Measurements from ENCODE around the gene HSPB6. TPM values are rescaled to one million over a fixed set of nuclear protein-coding genes. Genes with fewer than 3 reads are reported as not detected.
A peak's percentile ranks its signal among the peaks of the same experiment; 100 is the strongest.

HSPB6 gene
- total RNA-seq, 1 experiment from 2014 or later: 2.7 TPM

DNA sequence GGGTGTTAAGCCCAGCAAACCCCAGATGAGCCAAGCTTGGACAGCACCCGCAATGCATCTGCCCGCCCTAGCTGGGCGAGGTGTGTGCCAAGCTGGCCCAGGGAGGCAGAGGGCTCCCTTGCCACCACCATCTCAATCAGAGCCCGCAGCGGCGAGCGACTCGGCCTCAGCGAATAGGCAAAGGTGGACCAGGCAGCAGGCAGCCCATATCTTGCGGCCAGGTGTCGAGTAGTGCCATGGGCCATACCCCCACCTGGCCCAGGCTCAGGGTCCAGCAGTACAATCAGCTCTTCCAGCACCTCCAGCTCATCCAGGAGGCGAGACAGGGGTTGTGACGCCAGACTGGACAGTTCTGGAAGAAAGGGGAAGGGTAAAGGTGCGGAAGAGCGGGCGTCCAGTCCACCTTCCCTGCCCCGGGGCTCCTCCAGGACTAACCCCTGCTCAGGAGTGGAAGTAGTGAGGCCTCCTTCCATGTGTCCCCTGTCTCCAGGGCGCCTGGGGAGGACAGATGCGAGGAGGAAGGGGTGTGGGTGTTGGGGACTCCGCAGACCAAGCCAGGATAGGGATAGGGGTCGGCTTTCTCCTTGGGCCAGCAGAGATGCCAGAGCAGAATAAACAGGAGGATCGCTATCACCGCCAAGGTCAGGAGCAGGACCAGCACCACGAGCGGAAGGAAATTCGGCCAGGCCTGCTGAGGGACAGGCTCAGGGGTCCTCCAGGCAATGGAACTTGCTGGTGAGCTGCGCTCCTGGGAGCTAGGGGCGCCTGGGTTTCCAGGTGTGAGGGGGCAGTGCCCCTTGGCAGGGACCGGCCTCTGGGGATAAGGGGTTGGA is 17.3 kb downstream of the HSPB6 start:
- Histone ChIP-seq H3K4me3 (peak overlapping the region; percentile 86), H4K20me1 (ENCODE audit: insufficient read depth) (no peaks in the 10 kb centered on the region), H3K9me2 (ENCODE audit: insufficient read depth) (no peaks in the 10 kb centered on the region), H3F3A (ENCODE audit: insufficient read depth, low read depth) (peaks cover 19% of the 10 kb centered on the region; the same call in 1 of the 2 replicates), H3K4me2 (peak overlapping the region; percentile 100), H3K4me1 (replicated peaks; ENCODE audit: insufficient read depth) (peaks cover 10% of the 10 kb centered on the region; the same call in 1 of the 2 replicates), H3K79me2 (ENCODE audit: low read depth) (no peaks in the 10 kb centered on the region), H3K9me3 (ENCODE audit: insufficient read depth, low read depth) (no peaks in the 10 kb centered on the region), H3K36me3 (ENCODE audit: low read depth) (no peaks in the 10 kb centered on the region), H3K27me3 (ENCODE audit: insufficient read depth, low read depth) (no peaks in the 10 kb centered on the region), H2AFZ (no peak overlapping the region), H3K27ac (no peak overlapping the region)
- no peak for DNase-seq
- intact Hi-C loops (cut with micrococcal nuclease; ENCODE audit: unreplicated experiment): loop anchor here (2.0 to 10.0 kb wide), 3 partner anchors 19 to 255 kb away; partner anchors contain the start of genes HCST, NFKBID, PROSER3 and SDHAF1
- ChIA-PET CTCF (no interaction called here), POLR2A (ENCODE audit: unreplicated experiment) (no interaction called here)
- no TSS peak for BruUV-seq (replicated peaks)
- TF ChIP-seq, protein P1, sequence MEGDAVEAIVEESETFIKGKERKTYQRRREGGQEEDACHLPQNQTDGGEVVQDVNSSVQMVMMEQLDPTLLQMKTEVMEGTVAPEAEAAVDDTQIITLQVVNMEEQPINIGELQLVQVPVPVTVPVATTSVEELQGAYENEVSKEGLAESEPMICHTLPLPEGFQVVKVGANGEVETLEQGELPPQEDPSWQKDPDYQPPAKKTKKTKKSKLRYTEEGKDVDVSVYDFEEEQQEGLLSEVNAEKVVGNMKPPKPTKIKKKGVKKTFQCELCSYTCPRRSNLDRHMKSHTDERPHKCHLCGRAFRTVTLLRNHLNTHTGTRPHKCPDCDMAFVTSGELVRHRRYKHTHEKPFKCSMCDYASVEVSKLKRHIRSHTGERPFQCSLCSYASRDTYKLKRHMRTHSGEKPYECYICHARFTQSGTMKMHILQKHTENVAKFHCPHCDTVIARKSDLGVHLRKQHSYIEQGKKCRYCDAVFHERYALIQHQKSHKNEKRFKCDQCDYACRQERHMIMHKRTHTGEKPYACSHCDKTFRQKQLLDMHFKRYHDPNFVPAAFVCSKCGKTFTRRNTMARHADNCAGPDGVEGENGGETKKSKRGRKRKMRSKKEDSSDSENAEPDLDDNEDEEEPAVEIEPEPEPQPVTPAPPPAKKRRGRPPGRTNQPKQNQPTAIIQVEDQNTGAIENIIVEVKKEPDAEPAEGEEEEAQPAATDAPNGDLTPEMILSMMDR (conservative IDR thresholded peaks at IDR 0.05): no peak
- TF ChIP-seq EZH2 (IDR thresholded peaks at IDR 0.05; ENCODE audit: low read depth): no peak

DNA sequence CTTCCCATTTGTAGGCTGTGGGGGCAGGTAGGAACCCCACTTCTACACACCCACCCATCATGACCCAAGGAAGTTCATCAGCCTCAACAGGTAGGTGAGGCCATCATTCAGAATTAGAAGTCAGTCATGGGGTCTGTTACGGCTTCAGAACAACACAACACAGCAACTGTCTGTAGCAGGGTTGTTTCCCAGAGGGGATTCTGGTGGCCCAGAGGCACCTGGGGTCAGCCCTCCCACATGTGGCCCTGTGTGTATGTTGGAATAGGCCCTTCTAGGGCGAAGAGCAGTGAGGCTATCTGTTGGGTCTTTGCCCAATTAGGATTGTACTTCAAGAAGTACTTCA is 18.0 kb downstream of the HSPB6 start:
- intact Hi-C loops (cut with micrococcal nuclease; ENCODE audit: unreplicated experiment): no loop called here
- peaks cover 16% of the 10 kb centered on the region; the same call in 1 of the 2 replicates for H3F3A ChIP-seq (ENCODE audit: insufficient read depth, low read depth)
- H3K27ac ChIP-seq: no peak overlapping the region
- ChIA-PET CTCF (no interaction called here), POLR2A (ENCODE audit: unreplicated experiment) (no interaction called here)
- no peaks in the 10 kb centered on the region for H3K27me3 ChIP-seq (ENCODE audit: insufficient read depth, low read depth)
- no peak overlapping the region for H3K4me3 ChIP-seq
- no peak overlapping the region for H3K4me2 ChIP-seq
- no peaks in the 10 kb centered on the region for H3K36me3 ChIP-seq (ENCODE audit: low read depth)
- H3K9me2 ChIP-seq (ENCODE audit: insufficient read depth): no peaks in the 10 kb centered on the region
- H3K79me2 ChIP-seq (ENCODE audit: low read depth): no peaks in the 10 kb centered on the region
- H4K20me1 ChIP-seq (ENCODE audit: insufficient read depth): no peaks in the 10 kb centered on the region
- DNase-seq: no peak
- H3K4me1 ChIP-seq (replicated peaks; ENCODE audit: insufficient read depth): 0 out of 2 replicates have a peak, but pooled peaks cover 5% of the 10 kb centered on the region
- TF ChIP-seq EZH2 (IDR thresholded peaks at IDR 0.05; ENCODE audit: low read depth): no peak
- TF ChIP-seq, protein P1 (conservative IDR thresholded peaks at IDR 0.05): no peak
- no peak overlapping the region for H2AFZ ChIP-seq
- no peaks in the 10 kb centered on the region for H3K9me3 ChIP-seq (ENCODE audit: insufficient read depth, low read depth)
- no TSS peak for BruUV-seq (replicated peaks)

DNA sequence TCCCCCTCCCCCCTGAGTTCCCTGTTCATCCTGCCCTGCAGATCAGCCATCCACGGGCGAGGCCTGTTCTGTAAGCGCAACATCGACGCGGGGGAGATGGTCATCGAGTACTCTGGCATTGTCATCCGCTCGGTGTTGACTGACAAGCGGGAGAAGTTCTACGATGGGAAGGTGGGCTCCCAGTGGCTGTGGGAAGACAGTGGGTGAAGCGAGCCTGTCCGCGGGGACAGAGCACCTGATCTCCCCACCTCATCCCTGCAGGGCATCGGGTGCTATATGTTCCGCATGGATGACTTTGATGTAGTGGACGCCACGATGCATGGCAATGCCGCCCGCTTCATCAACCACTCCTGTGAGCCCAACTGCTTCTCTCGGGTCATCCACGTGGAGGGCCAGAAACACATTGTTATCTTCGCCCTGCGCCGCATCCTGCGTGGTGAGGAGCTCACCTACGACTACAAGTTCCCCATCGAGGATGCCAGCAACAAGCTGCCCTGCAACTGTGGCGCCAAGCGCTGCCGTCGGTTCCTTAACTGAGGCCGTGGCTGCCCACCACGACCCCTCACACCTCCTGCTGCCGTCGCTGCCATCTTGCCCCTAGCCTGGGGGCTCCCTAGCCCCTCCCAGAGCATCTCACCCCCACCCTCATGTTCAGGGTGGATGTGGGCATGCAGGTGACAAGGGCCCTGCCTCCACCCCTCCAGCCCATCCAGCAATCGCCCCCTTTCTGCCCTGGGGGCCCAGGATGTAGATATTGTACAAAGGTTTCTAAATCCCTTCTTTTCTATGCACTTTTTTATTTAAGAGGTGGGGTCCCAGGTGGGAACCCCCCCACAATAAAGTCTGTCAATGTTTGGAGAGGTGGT is 18.6 kb downstream of the HSPB6 start:
- H3K4me1 ChIP-seq (replicated peaks; ENCODE audit: insufficient read depth): 0 out of 2 replicates have a peak, but pooled peaks cover 5% of the 10 kb centered on the region
- TF ChIP-seq, protein P1 (conservative IDR thresholded peaks at IDR 0.05): no peak
- TF ChIP-seq EZH2 (IDR thresholded peaks at IDR 0.05; ENCODE audit: low read depth): no peak
- H3K79me2 ChIP-seq (ENCODE audit: low read depth): no peaks in the 10 kb centered on the region
- no peaks in the 10 kb centered on the region for H3K9me2 ChIP-seq (ENCODE audit: insufficient read depth)
- no peak overlapping the region for H3K27ac ChIP-seq
- no peaks in the 10 kb centered on the region for H4K20me1 ChIP-seq (ENCODE audit: insufficient read depth)
- intact Hi-C loops (cut with micrococcal nuclease; ENCODE audit: unreplicated experiment): no loop called here
- H2AFZ ChIP-seq: no peak overlapping the region
- no peak overlapping the region for H3K4me3 ChIP-seq
- H3F3A ChIP-seq (ENCODE audit: insufficient read depth, low read depth): peaks cover 16% of the 10 kb centered on the region; the same call in 1 of the 2 replicates
- H3K9me3 ChIP-seq (ENCODE audit: insufficient read depth, low read depth): no peaks in the 10 kb centered on the region
- H3K36me3 ChIP-seq (ENCODE audit: low read depth): no peaks in the 10 kb centered on the region
- DNase-seq: no peak
- no TSS peak for BruUV-seq (replicated peaks)
- CTCF ChIA-PET: interaction anchor here (0.5 kb wide), 1 partner anchor 46 kb away, joined by 9 read pairs; no protein-coding TSS in a partner anchor
- POLR2A ChIA-PET (ENCODE audit: unreplicated experiment): no interaction called here
- H3K4me2 ChIP-seq: no peak overlapping the region
- no peaks in the 10 kb centered on the region for H3K27me3 ChIP-seq (ENCODE audit: insufficient read depth, low read depth)
